Transverse colon (tissue), 4 donors: Measurements from ENCODE around the gene B4GALT2.

ENCODE experiments used
- EP300 ChIP-seq: sonication (generic); formaldehyde crosslinking; IDR thresholded peaks from one replicate; pipeline ENCODE4 v1.6.1; 2017; ENCODE audit warnings: antibody characterized with exemption, low read depth
- POLR2A ChIP-seq: fragments of 450-650 bp; IDR thresholded peaks from one replicate; pipeline ENCODE4 v1.6.1; 2016; ENCODE audit warnings: antibody characterized with exemption, mild to moderate bottlenecking, moderate library complexity
- POLR2AphosphoS5 ChIP-seq, 3 donors: sonication (generic); formaldehyde crosslinking; IDR thresholded peaks; one replicate each; pipeline ENCODE4 v1.6.1; 2016; ENCODE audit warnings: antibody characterized with exemption in 3 of 3
- TF ChIP-seq, protein P1 (sequence below), 5 experiments: fragments of 200-600 bp in 3 of 5; fragments of 450-650 bp in 2 of 5; sonication (generic) in 3 of 5; IDR thresholded peaks; 1 replicate in 2 of 5; 2 replicates in 3 of 5; pipeline ENCODE4 v1.5.1; 2016 to 2017; ENCODE audit warnings: antibody characterized with exemption in 5 of 5, inconsistent platforms in 3 of 5, mild to moderate bottlenecking in 2 of 5, moderate library complexity in 1 of 5

DNA sequence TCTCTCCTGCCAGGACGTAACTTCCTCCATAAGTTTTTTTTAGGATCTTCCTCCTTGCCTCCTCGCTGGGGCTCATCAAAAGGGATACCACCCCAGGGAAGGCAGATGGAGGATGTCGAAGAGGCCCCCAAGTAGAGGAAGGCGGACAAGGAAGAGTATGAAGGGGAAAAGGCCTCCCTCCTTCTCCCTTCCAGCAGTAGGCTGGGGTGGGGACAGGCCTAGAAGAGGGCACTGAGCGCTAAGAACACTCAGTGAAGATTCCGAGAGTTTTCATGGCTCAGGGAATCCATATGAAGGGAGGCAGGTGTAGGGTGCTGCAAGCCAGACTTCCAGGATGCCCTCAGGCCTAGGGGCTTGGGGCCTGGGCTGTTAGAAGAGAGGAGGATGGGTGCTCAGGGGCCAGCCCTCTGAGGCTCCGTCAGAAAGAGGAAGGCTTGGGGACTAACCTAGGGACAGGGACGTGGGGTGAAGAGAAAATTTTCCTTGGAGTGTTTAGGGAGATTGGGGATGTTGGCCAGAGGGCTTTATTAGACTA is 54.1 kb downstream of the B4GALT2 start:
- TF ChIP-seq, protein P1, sequence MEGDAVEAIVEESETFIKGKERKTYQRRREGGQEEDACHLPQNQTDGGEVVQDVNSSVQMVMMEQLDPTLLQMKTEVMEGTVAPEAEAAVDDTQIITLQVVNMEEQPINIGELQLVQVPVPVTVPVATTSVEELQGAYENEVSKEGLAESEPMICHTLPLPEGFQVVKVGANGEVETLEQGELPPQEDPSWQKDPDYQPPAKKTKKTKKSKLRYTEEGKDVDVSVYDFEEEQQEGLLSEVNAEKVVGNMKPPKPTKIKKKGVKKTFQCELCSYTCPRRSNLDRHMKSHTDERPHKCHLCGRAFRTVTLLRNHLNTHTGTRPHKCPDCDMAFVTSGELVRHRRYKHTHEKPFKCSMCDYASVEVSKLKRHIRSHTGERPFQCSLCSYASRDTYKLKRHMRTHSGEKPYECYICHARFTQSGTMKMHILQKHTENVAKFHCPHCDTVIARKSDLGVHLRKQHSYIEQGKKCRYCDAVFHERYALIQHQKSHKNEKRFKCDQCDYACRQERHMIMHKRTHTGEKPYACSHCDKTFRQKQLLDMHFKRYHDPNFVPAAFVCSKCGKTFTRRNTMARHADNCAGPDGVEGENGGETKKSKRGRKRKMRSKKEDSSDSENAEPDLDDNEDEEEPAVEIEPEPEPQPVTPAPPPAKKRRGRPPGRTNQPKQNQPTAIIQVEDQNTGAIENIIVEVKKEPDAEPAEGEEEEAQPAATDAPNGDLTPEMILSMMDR (IDR thresholded peaks at IDR 0.05), result no peak
- no peak for TF ChIP-seq EP300
- no peak for TF ChIP-seq POLR2A
- no peak for TF ChIP-seq POLR2AphosphoS5 (IDR thresholded peaks at IDR 0.05)
